ENCODE data around the gene KNCN.

- TF ChIP-seq POLR2A (IDR thresholded peaks at IDR 0.05) (no peak), CTCF (IDR thresholded peaks at IDR 0.05) (no peak), POLR2AphosphoS5 (IDR thresholded peaks at IDR 0.05) (no peak), EP300 (IDR thresholded peaks at IDR 0.05) (no peak)
Measured at GRCh38 chr1:46549697-46550681, 1.5 kb downstream of the KNCN start.
